Psoas muscle (tissue), 8 donors: Measurements from ENCODE around the gene SP7. TPM values are rescaled to one million over a fixed set of nuclear protein-coding genes. Genes with fewer than 3 reads are reported as not detected.

Source experiments
- ATAC-seq, 4 donors: fragments of 200-7000 bp; cut with Tn5 transposase; one replicate each; pipeline ENCODE4 v1.9.1; 2020; ENCODE audit warnings: moderate library complexity in 3 of 4, mild to moderate bottlenecking in 2 of 4
- DNase-seq, 2 donors: peaks; one replicate each; pipeline ENCODE4 v3.0.0-alpha.2; 2020
- H3K27ac ChIP-seq: fragments of 200-600 bp; one replicate; pipeline ENCODE4 v1.8.0; 2022
- H3K27me3 ChIP-seq, 3 donors: fragments of 200-600 bp in 1 of 3; one replicate each; pipeline versions ENCODE4 v1.6.1 to v1.8.0; 2013 to 2022; ENCODE audit warnings: low read length in 2 of 3, mild to moderate bottlenecking in 2 of 3, moderate library complexity in 1 of 3; ENCODE audit not compliant: insufficient read depth in 3 of 3
- H3K36me3 ChIP-seq, 2 donors: fragments of 200-600 bp in 1 of 2; one replicate each; pipeline versions ENCODE4 v1.6.1 to v1.8.0; 2013 to 2022; ENCODE audit warnings: low read depth in 1 of 2, mild to moderate bottlenecking in 1 of 2, moderate library complexity in 1 of 2; ENCODE audit not compliant: insufficient read depth in 1 of 2
- H3K4me1 ChIP-seq: fragments of 200-600 bp; one replicate; pipeline ENCODE4 v1.8.0; 2022
- H3K4me3 ChIP-seq: fragments of 200-600 bp; one replicate; pipeline ENCODE4 v1.8.0; 2022; ENCODE audit warnings: mild to moderate bottlenecking
- H3K9me3 ChIP-seq: fragments of 200-600 bp; one replicate; pipeline ENCODE4 v1.8.0; 2022
- CTCF ChIP-seq: fragments of 200-600 bp; IDR thresholded peaks from one replicate; pipeline ENCODE4 v1.8.0; 2022; ENCODE audit warnings: antibody characterized with exemption
- WGBS, 3 donors: extraction: QIAGEN DNeasy Blood & Tissue Kit; methylation state at CpG; one replicate each; pipeline versions ENCODE4 v1.1.6 to v1.1.7; 2013; 5-methylcytosine and 5-hydroxymethylcytosine counted together
- intact Hi-C, 2 donors: fragments of 100-400 bp; cut with DNase I; formaldehyde crosslinking; loops; one replicate each; pipeline versions ENCODE4 v1.11.0 to v1.14.2; 2022
- polyA plus RNA-seq, 3 donors: library from polyadenylated mRNA; stranded (reverse); fragments of 200-250 nt; gene quantifications; one replicate each; pipeline ENCODE4 v1.2.3, GENCODE V29; 2013
- total RNA-seq, 4 donors: library from RNA; stranded (reverse); fragmentation: NEBNext Ultra II Directional in 2 of 4; extraction: Animal tissue kit (Norgen Biotek cat#: 25700) in 2 of 4; gene quantifications; one replicate each; pipeline versions ENCODE4 v1.2.1 to v1.2.4, GENCODE V29; 2021 to 2023
- donor health status: healthy with polysubstance abuse.
- donor health status: DM: no; HTN: no; CAD: no; lungs with moderate emphysema.
- donor health status: Bipolar disorder and iron deficiency.
- donor health status: healthy.
- donor health status: DM: yes; HTN: yes; CAD: no.
- donor health status: DM: no; HTN: no; CAD: no.
- donor health status: DM: no; HTN: no; CAD: no.
- donor health status: DM: yes; HTN: yes; CAD: no.

SP7 gene
- total and polyA plus RNA-seq, 7 donors = not detected

- intact Hi-C loops = loop anchor here in 1 of 2 donors (10.0 kb wide), 1 partner anchor 328 kb away; the partner anchor contains the start of gene ATP5MC2
- TF ChIP-seq CTCF = no peak
- WGBS, 3 donors = 71 to 100% (median 94%) methylated on average over 1 of the region's 1 CpG
Measured at GRCh38 chr12:53346491-53346890, 10.3 kb upstream of the SP7 start.

GRCh38 chr12:53345486-53346188, 9.5 kb upstream of the SP7 start:
- H3K4me3 ChIP-seq = peak overlapping the region; percentile 70
- no peaks in the 10 kb centered on the region for H3K9me3 ChIP-seq
- H3K4me1 ChIP-seq = peaks cover 4% of the 10 kb centered on the region
- intact Hi-C loops = loop anchor here in 1 of 2 donors (2.0 to 10.0 kb wide), 2 partner anchors 19 to 329 kb away; partner anchors contain the start of gene ATP5MC2
- TF ChIP-seq CTCF = no peak
- H3K27ac ChIP-seq = peak overlapping the region; percentile 61
- 25 to 34% (median 29%) methylated on average over 10 of the region's 10 CpGs for WGBS, 3 donors
- DNase-seq (peak; percentile 56 to 78), ATAC-seq (peak; percentile 5 to 48 (median 28))
- no peaks in the 10 kb centered on the region for H3K27me3 ChIP-seq
- no peaks in the 10 kb centered on the region for H3K36me3 ChIP-seq

More at GRCh38 chr12:53346491-53346890, 10.3 kb upstream of the SP7 start:
- DNase-seq (no peak), ATAC-seq (no peak)
- H3K36me3 ChIP-seq = no peaks in the 10 kb centered on the region
- H3K27ac ChIP-seq = no peak overlapping the region
- H3K4me1 ChIP-seq = peaks cover 4% of the 10 kb centered on the region
- no peaks in the 10 kb centered on the region for H3K9me3 ChIP-seq
- no peaks in the 10 kb centered on the region for H3K27me3 ChIP-seq
- H3K4me3 ChIP-seq = no peak overlapping the region

- 0 to 1% (median 0%) methylated on average over 13 to 50 of the region's 50 CpGs for WGBS, 3 donors
- peak; percentile 68 for TF ChIP-seq CTCF
- DNase-seq (peak; percentile 79 to 88), ATAC-seq (peak; percentile 87 to 97 (median 91))
- H3K4me1 ChIP-seq = peaks cover 4% of the 10 kb centered on the region
- peak overlapping the region; percentile 70 for H3K4me3 ChIP-seq
- H3K36me3 ChIP-seq = no peaks in the 10 kb centered on the region
- H3K27ac ChIP-seq = peak overlapping the region; percentile 61
- H3K9me3 ChIP-seq = no peaks in the 10 kb centered on the region
- intact Hi-C loops = loop anchor here in 1 of 2 donors (2.0 to 10.0 kb wide), 2 partner anchors 18 to 330 kb away; partner anchors contain the start of gene ATP5MC2
- H3K27me3 ChIP-seq = no peaks in the 10 kb centered on the region
Measured at GRCh38 chr12:53344824-53345485, 8.8 kb upstream of the SP7 start.

- WGBS, 3 donors = 4 to 7% (median 6%) methylated on average over 13 to 19 of the region's 19 CpGs
- Histone ChIP-seq H3K4me1 (peaks cover 4% of the 10 kb centered on the region), H3K36me3 (no peaks in the 10 kb centered on the region), H3K27me3 (no peaks in the 10 kb centered on the region), H3K4me3 (peak overlapping the region; percentile 70), H3K9me3 (no peaks in the 10 kb centered on the region), H3K27ac (peak overlapping the region; percentile 61)
- intact Hi-C loops = loop anchor here in 1 of 2 donors (2.0 to 10.0 kb wide), 2 partner anchors 18 to 330 kb away; partner anchors contain the start of gene ATP5MC2
- TF ChIP-seq CTCF = no peak
- ATAC-seq (no peak), DNase-seq (no peak)
Measured at GRCh38 chr12:53344487-53344823, 8.3 kb upstream of the SP7 start.
